ENCODE results near the gene MAVS.
A peak's percentile ranks its signal among the peaks of the same experiment; 100 is the strongest.
"Not testable (repeated sequence)": the region's sequence is repeated elsewhere in the genome, so short reads cannot be mapped to it uniquely, and the experiment has no call there.

Gene MAVS

DNA sequence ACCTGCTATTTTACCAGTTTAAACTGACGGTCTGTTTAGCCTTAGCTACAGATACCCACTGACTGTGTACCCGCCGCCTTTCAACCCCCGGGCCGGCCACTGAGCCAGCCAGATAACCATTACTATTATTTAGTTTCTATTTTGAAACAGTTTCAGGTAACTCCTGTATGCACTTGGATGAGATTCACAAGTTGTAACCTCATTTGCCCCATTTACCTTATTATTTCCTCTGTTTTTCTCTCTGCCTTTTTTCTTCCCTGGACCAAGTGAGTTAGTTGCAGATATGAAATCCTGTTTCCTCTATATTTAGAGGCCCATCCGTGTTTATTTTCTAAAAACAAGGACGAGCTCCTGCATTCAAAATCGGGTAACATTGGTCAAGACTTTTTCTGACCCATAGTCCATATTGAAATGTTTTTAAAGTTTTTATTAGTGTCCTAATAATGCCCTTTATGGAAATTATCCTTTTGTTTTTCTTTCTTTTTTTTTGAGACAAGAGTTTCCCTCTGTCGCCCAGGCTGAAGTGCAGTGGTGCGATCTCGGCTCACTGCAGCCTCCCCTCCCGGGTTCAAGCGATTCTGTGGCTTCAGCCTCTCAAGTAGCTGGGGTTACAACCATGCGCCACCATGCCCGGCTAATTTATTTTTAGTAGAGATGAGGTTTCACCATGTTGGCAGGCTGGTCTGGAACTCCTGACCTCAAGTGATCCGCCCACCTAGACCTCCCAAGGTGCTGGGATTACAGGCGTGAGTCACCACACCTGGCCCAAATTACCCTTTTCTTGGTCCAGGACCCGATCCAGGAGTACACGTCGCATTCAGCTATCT is 25.5 kb upstream of the MAVS start:
- TF ChIP-seq, protein P1, sequence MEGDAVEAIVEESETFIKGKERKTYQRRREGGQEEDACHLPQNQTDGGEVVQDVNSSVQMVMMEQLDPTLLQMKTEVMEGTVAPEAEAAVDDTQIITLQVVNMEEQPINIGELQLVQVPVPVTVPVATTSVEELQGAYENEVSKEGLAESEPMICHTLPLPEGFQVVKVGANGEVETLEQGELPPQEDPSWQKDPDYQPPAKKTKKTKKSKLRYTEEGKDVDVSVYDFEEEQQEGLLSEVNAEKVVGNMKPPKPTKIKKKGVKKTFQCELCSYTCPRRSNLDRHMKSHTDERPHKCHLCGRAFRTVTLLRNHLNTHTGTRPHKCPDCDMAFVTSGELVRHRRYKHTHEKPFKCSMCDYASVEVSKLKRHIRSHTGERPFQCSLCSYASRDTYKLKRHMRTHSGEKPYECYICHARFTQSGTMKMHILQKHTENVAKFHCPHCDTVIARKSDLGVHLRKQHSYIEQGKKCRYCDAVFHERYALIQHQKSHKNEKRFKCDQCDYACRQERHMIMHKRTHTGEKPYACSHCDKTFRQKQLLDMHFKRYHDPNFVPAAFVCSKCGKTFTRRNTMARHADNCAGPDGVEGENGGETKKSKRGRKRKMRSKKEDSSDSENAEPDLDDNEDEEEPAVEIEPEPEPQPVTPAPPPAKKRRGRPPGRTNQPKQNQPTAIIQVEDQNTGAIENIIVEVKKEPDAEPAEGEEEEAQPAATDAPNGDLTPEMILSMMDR (IDR thresholded peaks at IDR 0.05; ENCODE audit: borderline replicate concordance, insufficient read depth, low read depth, low read length) = no peak
- H3K4me3 ChIP-seq (ENCODE audit: low read depth, low read length) = peak overlapping the region; percentile 77

DNA sequence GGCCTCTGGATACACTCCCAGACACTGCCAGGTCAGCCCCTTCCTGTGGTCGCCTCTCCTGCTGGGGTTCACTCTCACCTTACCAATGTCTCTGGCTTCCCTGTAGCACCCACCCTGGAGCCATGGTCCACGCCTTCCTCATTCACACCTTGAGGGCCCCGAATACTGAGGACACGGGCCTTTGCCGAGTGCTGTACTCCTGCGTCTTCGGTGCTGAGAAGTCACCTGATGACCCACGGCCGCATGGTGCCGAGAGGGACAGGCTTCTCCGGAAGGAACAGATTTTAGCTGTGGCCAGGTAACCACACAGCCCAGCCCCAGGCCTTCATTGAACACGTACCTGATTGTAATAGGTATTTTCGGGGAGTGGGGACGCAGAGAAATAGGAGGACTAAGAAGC is 24.6 kb upstream of the MAVS start:
- TF ChIP-seq, protein P1 (IDR thresholded peaks at IDR 0.05; ENCODE audit: borderline replicate concordance, insufficient read depth, low read depth, low read length) = no peak
- H3K4me3 ChIP-seq (ENCODE audit: low read depth, low read length) = no peak overlapping the region

DNA sequence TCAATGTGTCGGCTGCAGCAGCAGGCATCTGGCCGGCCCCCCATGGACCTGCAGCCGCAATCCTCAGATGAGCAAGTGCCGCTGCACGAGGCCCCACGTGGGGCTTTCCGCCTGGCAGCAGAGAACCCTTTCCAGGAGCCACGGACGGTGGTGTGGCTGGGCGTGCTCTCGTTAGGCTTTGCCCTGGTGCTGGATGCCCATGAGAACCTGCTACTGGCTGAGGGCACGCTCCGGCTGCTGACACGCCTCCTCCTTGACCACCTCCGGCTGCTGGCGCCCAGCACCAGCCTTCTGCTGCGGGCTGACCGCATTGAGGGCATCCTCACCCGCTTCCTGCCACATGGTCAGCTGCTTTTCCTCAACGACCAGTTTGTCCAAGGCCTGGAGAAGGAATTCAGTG is 22.8 kb upstream of the MAVS start:
- H3K4me3 ChIP-seq (ENCODE audit: low read depth, low read length) = no peak overlapping the region
- TF ChIP-seq, protein P1 (IDR thresholded peaks at IDR 0.05; ENCODE audit: borderline replicate concordance, insufficient read depth, low read depth, low read length) = no peak

DNA sequence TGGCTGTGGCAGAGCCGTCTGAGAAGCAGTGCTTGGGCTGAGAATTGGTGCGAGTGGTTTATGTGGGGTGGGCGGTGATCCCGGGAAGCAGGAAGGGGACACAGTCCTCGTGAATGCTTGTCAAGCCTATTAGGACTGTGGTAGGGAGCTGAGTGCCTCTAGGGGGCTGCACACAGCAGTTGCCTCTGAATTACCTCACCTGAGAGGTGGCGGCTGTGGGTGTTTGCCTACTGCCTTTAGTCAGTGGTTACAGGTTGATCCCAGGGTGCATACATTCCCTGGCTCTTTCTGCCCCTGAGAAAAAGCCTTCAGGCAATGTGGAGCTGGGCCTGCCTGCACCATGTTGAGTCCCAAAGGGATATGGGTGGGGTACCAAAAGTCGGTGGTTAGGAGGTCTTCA is 21.1 kb upstream of the MAVS start:
- TF ChIP-seq, protein P1 (IDR thresholded peaks at IDR 0.05; ENCODE audit: borderline replicate concordance, insufficient read depth, low read depth, low read length) = no peak
- no peak overlapping the region for H3K4me3 ChIP-seq (ENCODE audit: low read depth, low read length)

GRCh38 chr20:3826420-3826819 is 20.2 kb upstream of the MAVS start:
- H3K4me3 ChIP-seq (ENCODE audit: low read depth, low read length) = no peak overlapping the region
- TF ChIP-seq, protein P1 (IDR thresholded peaks at IDR 0.05; ENCODE audit: borderline replicate concordance, insufficient read depth, low read depth, low read length) = no peak

DNA sequence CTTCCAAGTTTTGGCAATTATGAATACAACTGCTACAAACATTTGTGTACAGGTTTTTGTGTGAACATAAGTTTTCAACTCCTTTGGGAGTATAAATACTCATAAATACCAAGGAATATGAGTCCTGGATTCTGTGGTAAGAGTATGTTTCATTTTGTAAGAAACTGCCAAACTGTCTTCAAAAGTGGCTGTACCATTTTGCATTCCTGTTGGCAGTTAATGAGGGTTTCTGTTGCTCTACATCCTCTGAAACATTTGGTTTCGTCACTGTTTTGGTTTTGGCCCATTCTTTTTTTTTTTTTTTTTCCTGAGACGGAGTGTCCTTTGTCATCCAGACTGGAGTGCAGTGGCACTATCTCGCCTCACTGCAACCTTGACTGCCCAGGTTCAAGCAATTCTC is 17.8 kb upstream of the MAVS start:
- H3K4me3 ChIP-seq (ENCODE audit: low read depth, low read length) = no peak overlapping the region
- TF ChIP-seq, protein P1 (IDR thresholded peaks at IDR 0.05; ENCODE audit: borderline replicate concordance, insufficient read depth, low read depth, low read length) = no peak

DNA sequence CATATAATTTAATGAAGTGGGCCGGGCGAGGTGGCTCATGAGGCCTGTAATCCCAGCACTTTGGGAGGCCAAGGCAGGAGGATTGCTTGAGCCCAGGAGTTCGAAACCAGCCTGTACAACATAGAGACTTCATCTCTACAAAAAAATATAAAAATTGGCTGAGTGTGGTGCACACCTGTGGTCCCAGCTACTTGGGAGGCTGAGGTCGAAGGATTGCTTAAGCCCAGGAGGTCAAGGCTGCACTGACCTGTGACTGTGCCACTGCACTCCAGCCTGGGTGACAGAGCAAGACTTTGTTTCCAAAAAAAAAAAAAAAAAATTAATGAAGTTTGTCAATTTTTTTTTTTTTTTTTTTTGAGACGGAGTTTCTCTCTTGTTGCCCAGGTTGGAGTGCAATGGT is 16.7 kb upstream of the MAVS start:
- H3K4me3 ChIP-seq (ENCODE audit: low read depth, low read length) = not testable (repeated sequence)

Data from GM12875 (cell line).